ENCODE results near the gene PKP2. TPM values are rescaled to one million over a fixed set of nuclear protein-coding genes. Genes with fewer than 3 reads are reported as not detected.

PKP2 gene
- total RNA-seq, 8 experiments from 2014 or later = 0.21 to 7.1 (median 1.7) TPM; not detected in 1

- no peak for ATAC-seq (replicated peaks in 6 of 8)
- Histone ChIP-seq H3K4me3 (no peak overlapping the region), H3K27ac (no peak overlapping the region), H3K4me1 (replicated peaks in 1 of 2) (peaks cover 0 to 5% of the 10 kb centered on the region in 2 donors)
- in situ Hi-C loops (cut with MboI; ENCODE audit: low pct_unique_long_range_greater_than_20kb in 2 of 9, low sequenced_read_pairs in 9 of 9, unreplicated experiment in 9 of 9) = no loop called here
- WGBS, 10 experiments = 0 to 100% (median 87%) methylated on average over 2 to 4 of the region's 4 CpGs; no CpG with 5 or more reads in 3 of the 10 experiments
Observed at GRCh38 chr12:32841061-32841460, 55.5 kb downstream of the PKP2 start.

DNA sequence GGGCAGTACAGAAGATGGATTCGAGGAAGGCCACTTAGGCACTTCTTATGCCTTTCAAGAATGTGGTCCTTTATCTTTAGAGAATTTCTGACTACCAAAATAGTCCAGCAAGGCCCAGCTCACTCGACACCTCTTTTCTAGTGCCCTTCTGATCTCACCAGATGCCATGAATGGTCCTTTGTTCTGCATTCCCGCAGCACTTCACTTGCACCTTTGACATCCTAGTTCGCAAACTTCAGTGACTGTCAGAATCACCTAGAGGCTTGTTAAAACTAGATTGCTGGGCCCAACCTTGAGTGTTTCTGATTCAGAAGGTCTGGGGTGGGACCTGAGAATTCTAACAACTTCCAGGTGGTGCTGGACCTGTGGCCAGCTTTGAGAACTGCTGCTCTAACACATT, 56.7 kb downstream of the PKP2 start:
- 6 to 92% (median 46%) methylated on average over 2 to 4 of the region's 4 CpGs; no CpG with 5 or more reads in 2 of the 10 experiments for WGBS, 10 experiments
- ATAC-seq (replicated peaks in 6 of 8) = no peak
- in situ Hi-C loops (cut with MboI; ENCODE audit: low pct_unique_long_range_greater_than_20kb in 2 of 9, low sequenced_read_pairs in 9 of 9, unreplicated experiment in 9 of 9) = no loop called here
- no peak overlapping the region for H3K27ac ChIP-seq
- no peak overlapping the region for H3K4me3 ChIP-seq
- H3K4me1 ChIP-seq (replicated peaks in 1 of 2) = peaks cover 0 to 5% of the 10 kb centered on the region in 2 donors

DNA sequence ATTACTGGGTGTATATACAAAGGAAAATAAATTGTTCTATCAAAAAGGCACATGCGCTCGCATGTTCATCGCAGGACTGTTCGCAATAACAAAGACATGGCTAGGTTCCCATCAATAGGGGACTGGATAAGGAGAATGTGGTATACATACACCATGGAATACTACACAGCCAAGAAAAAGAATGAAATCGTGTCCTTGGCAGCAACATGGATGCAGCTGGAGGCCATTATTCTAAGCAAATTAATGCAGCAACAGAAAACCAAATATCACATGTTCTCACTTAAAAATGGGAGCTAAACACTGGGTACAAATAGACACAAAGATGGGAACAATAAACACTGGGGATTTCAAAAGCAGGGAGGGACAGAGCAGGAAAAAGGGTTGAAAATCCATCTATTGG, 58.6 kb downstream of the PKP2 start:
- ATAC-seq (replicated peaks in 6 of 8) = no peak
- no peak overlapping the region for H3K4me3 ChIP-seq
- no peak overlapping the region for H3K27ac ChIP-seq
- H3K4me1 ChIP-seq (replicated peaks in 1 of 2) = no peaks in the 10 kb centered on the region
- 0 to 100% (median 93%) methylated on average over 1 to 5 of the region's 5 CpGs for WGBS, 10 experiments
- in situ Hi-C loops (cut with MboI; ENCODE audit: low pct_unique_long_range_greater_than_20kb in 2 of 9, low sequenced_read_pairs in 9 of 9, unreplicated experiment in 9 of 9) = no loop called here

- ATAC-seq (replicated peaks in 6 of 8) = no peak
- no peaks in the 10 kb centered on the region for H3K4me1 ChIP-seq (replicated peaks in 1 of 2)
- no peak overlapping the region for H3K27ac ChIP-seq
- H3K4me3 ChIP-seq = no peak overlapping the region
- 0 to 100% (median 61%) methylated on average over 1 to 3 of the region's 3 CpGs for WGBS, 10 experiments
- in situ Hi-C loops (cut with MboI; ENCODE audit: low pct_unique_long_range_greater_than_20kb in 2 of 9, low sequenced_read_pairs in 9 of 9, unreplicated experiment in 9 of 9) = no loop called here
Observed at GRCh38 chr12:32836710-32837109, 59.9 kb downstream of the PKP2 start.

DNA sequence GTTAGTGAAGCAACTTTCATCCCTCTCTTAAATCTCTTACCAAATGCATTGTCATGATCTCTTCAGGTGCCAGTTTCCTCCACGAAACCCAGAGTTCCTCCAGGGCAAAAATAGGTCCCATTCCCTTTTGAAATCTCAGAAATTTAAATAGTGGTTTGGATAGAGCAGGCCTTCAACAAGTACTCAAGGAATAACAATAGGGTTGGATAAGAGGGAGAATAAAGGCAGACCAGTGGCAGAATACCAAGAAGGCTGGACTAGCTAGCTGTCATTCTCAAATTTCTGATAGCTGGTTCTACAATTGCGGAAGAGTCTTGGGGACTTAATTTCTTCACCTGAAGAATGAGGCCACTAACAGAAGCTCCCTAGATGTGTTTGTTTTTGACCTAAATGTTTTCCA, 62.5 kb downstream of the PKP2 start:
- Histone ChIP-seq H3K4me3 (no peak overlapping the region), H3K4me1 (replicated peaks in 1 of 2) (peaks cover 0 to under 1% of the 10 kb centered on the region in 2 donors), H3K27ac (no peak overlapping the region)
- in situ Hi-C loops (cut with MboI; ENCODE audit: low pct_unique_long_range_greater_than_20kb in 2 of 9, low sequenced_read_pairs in 9 of 9, unreplicated experiment in 9 of 9) = no loop called here
- WGBS, 10 experiments = 21 to 100% (median 88%) methylated on average over 1 to 2 of the region's 2 CpGs; no CpG with 5 or more reads in 3 of the 10 experiments
- no peak for ATAC-seq (replicated peaks in 6 of 8)

- Histone ChIP-seq H3K27ac (no peak overlapping the region), H3K4me1 (replicated peaks in 1 of 2) (peaks cover 0 to 7% of the 10 kb centered on the region in 2 donors), H3K4me3 (no peak overlapping the region)
- in situ Hi-C loops (cut with MboI; ENCODE audit: low pct_unique_long_range_greater_than_20kb in 2 of 9, low sequenced_read_pairs in 9 of 9, unreplicated experiment in 9 of 9) = no loop called here
- peak in 5 of 8 experiments; percentile 44 to 88 (median 65) for ATAC-seq (replicated peaks in 6 of 8)
- 0 to 94% (median 44%) methylated on average over 1 to 2 of the region's 2 CpGs; no CpG with 5 or more reads in 2 of the 10 experiments for WGBS, 10 experiments
Observed at GRCh38 chr12:32828552-32828951, 68.0 kb downstream of the PKP2 start.

- ATAC-seq (replicated peaks in 6 of 8) = peak in 1 of 8 experiments; percentile 45
- in situ Hi-C loops (cut with MboI; ENCODE audit: low pct_unique_long_range_greater_than_20kb in 2 of 9, low sequenced_read_pairs in 9 of 9, unreplicated experiment in 9 of 9) = no loop called here
- 0 to 100% (median 75%) methylated on average over 1 of the region's 1 CpG; no CpG with 5 or more reads in 5 of the 10 experiments for WGBS, 10 experiments
Observed at GRCh38 chr12:32828120-32828519, 68.5 kb downstream of the PKP2 start.

GRCh38 chr12:32826807-32827412, 69.7 kb downstream of the PKP2 start:
- Histone ChIP-seq H3K4me3 (no peak overlapping the region), H3K27ac (no peak overlapping the region), H3K4me1 (replicated peaks in 1 of 2) (peaks cover 0 to 7% of the 10 kb centered on the region in 2 donors)
- ATAC-seq (replicated peaks in 6 of 8) = no peak
- WGBS, 10 experiments = 0 to 80% (median 42%) methylated on average over 1 to 3 of the region's 3 CpGs
- in situ Hi-C loops (cut with MboI; ENCODE audit: low pct_unique_long_range_greater_than_20kb in 2 of 9, low sequenced_read_pairs in 9 of 9, unreplicated experiment in 9 of 9) = no loop called here

More at GRCh38 chr12:32828120-32828519, 68.5 kb downstream of the PKP2 start:
- Histone ChIP-seq H3K27ac (no peak overlapping the region), H3K4me1 (replicated peaks in 1 of 2) (peaks cover 0 to 7% of the 10 kb centered on the region in 2 donors), H3K4me3 (no peak overlapping the region)

DNA sequence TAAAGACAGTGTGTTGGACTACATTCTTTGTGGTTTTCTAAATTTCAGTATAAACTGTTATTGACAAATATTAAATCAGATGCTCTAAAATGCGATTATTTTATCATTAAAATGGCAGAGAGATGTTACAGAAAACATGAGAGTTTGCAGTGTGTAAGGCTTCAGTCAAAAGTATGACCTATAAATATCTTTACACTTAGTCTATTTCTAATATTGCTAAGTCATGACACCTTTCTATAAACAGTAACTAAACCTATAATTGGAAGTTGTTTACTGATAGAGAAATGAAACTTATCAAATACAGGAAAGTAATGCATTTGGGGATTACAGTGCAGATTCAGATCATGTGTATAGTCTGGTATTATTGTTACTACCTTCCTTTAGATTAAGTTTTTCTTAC, 72.0 kb downstream of the PKP2 start:
- in situ Hi-C loops (cut with MboI; ENCODE audit: low pct_unique_long_range_greater_than_20kb in 2 of 9, low sequenced_read_pairs in 9 of 9, unreplicated experiment in 9 of 9) = no loop called here

GRCh38 chr12:32822344-32822743, 74.2 kb downstream of the PKP2 start:
- no peaks in the 10 kb centered on the region for H3K4me1 ChIP-seq (replicated peaks in 1 of 2)
- in situ Hi-C loops (cut with MboI; ENCODE audit: low pct_unique_long_range_greater_than_20kb in 2 of 9, low sequenced_read_pairs in 9 of 9, unreplicated experiment in 9 of 9) = no loop called here
- H3K27ac ChIP-seq = no peak overlapping the region
- 6 to 100% (median 95%) methylated on average over 1 to 5 of the region's 5 CpGs; no CpG with 5 or more reads in 1 of the 10 experiments for WGBS, 10 experiments
- no peak for ATAC-seq (replicated peaks in 6 of 8)
- no peak overlapping the region for H3K4me3 ChIP-seq

More for the DNA sequence above, 72.0 kb downstream of the PKP2 start:
- no peak overlapping the region for H3K4me3 ChIP-seq
- no peak for ATAC-seq (replicated peaks in 6 of 8)
- no peak overlapping the region for H3K27ac ChIP-seq
- 0 to 100% (median 100%) methylated on average over 1 of the region's 1 CpG; no CpG with 5 or more reads in 1 of the 10 experiments for WGBS, 10 experiments
- H3K4me1 ChIP-seq (replicated peaks in 1 of 2) = peaks cover 0 to 7% of the 10 kb centered on the region in 2 donors

DNA sequence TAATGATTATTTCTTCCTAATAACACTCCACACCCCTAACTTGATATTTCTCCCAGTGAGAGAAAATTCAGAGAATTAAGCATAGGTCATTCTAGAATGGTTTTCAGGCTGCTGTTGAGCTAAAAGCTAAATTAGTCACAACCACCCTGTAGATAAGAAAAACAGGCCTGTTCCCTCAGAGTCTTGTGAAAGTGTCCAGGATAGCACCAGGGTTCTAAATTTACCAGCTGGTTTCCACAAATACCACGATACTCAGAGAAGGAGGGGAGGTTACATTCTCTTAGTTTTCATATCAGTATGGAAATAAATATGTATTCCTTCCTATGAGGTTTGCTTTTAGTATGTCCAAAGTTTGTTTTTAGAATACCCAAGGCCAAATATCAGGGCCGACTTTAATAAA, 74.9 kb downstream of the PKP2 start:
- Histone ChIP-seq H3K4me1 (replicated peaks in 1 of 2) (no peaks in the 10 kb centered on the region), H3K27ac (no peak overlapping the region), H3K4me3 (no peak overlapping the region)
- in situ Hi-C loops (cut with MboI; ENCODE audit: low pct_unique_long_range_greater_than_20kb in 2 of 9, low sequenced_read_pairs in 9 of 9, unreplicated experiment in 9 of 9) = no loop called here
- ATAC-seq (replicated peaks in 6 of 8) = no peak
- WGBS, 10 experiments = 0 to 100% (median 59%) methylated on average over 1 to 2 of the region's 2 CpGs

- 6 to 100% (median 92%) methylated on average over 1 to 8 of the region's 8 CpGs; no CpG with 5 or more reads in 1 of the 10 experiments for WGBS, 10 experiments
- no peak for ATAC-seq (replicated peaks in 6 of 8)
- Histone ChIP-seq H3K4me3 (no peak overlapping the region), H3K4me1 (replicated peaks in 1 of 2) (no peaks in the 10 kb centered on the region), H3K27ac (no peak overlapping the region)
- in situ Hi-C loops (cut with MboI; ENCODE audit: low pct_unique_long_range_greater_than_20kb in 2 of 9, low sequenced_read_pairs in 9 of 9, unreplicated experiment in 9 of 9) = no loop called here
Observed at GRCh38 chr12:32821293-32821692, 75.3 kb downstream of the PKP2 start.

- in situ Hi-C loops (cut with MboI; ENCODE audit: low pct_unique_long_range_greater_than_20kb in 2 of 9, low sequenced_read_pairs in 9 of 9, unreplicated experiment in 9 of 9) = no loop called here
- ATAC-seq (replicated peaks in 6 of 8) = no peak
- Histone ChIP-seq H3K27ac (no peak overlapping the region), H3K4me3 (no peak overlapping the region), H3K4me1 (replicated peaks in 1 of 2) (no peaks in the 10 kb centered on the region)
- 0 to 100% (median 92%) methylated on average over 1 to 2 of the region's 2 CpGs; no CpG with 5 or more reads in 1 of the 10 experiments for WGBS, 10 experiments
Observed at GRCh38 chr12:32820376-32820931, 76.1 kb downstream of the PKP2 start.

DNA sequence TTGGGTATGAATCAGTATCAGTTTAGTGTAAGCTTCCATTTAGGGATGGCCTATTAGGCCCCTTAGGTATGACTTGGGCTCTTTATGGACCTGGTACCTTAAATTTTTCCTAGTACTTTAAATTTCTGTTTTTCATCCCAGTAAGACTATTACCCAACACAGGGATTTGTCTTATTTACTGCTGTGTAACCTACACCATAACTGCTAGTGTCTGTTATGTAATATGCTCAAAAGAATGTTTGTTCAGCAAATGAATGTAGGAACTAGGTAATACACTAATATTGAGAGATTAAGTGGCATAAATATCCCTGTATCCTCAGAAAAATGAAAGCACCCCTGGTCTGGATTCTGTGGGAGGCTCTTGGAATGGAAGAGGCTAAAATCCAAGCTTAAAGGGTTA, 77.2 kb downstream of the PKP2 start:
- no peak overlapping the region for H3K27ac ChIP-seq
- H3K4me1 ChIP-seq (replicated peaks in 1 of 2) = no peaks in the 10 kb centered on the region
- no peak overlapping the region for H3K4me3 ChIP-seq
- ATAC-seq (replicated peaks in 6 of 8) = no peak
- in situ Hi-C loops (cut with MboI; ENCODE audit: low pct_unique_long_range_greater_than_20kb in 2 of 9, low sequenced_read_pairs in 9 of 9, unreplicated experiment in 9 of 9) = no loop called here

Measured in motor neuron (in vitro differentiated cells).